HG02885 (cell line): ENCODE measurements around the gene PIP5K1B.
"Not testable (repeated sequence)": the region's sequence is repeated elsewhere in the genome, so short reads cannot be mapped to it uniquely, and the experiment has no call there.

Experiments used
- ATAC-seq: cut with Tn5 transposase; IDR thresholded peaks from one replicate; pipeline ENCODE4 v1.9.1; 2021; ENCODE audit warnings: mild to moderate bottlenecking; ENCODE audit not compliant: unreplicated experiment, poor library complexity

The PIP5K1B gene

DNA sequence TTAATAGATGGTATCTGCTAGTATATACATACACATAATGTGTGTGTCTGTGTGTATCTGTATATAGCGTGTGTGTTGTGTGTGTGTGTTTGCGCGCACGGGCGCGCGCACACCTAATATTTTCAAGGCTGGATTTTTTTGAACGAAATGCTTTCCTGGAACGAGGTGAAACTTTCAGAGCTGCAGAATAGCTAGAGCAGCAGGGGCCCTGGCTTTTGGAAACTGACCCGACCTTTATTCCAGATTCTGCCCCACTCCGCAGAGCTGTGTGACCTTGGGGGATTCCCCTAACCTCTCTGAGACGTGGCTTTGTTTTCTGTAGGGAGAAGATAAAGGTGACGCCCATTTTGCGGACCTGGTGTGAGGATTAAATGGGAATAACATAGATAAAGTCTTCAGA lies 331.3 kb downstream of the PIP5K1B start:
- peak; percentile 29 for ATAC-seq

DNA sequence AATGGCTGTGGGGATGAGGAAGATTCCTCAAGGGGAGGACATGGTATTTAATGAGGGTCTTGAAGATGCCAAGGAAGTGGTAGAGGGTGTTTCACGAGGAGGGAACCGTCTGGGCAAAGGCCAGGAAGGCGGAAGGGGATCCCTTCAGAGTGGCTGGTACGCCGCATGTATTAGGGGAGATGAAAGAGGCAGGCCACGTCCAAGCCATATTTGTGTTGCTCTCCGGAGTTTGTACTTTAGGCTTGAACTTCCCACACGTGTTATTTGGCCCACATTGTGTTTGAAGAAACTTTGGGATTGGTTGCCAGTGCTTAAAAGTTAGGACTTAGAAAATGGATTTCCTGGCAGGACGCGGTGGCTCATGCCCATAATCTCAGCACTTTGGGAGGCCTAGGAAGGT lies 331.8 kb downstream of the PIP5K1B start:
- no peak for ATAC-seq

DNA sequence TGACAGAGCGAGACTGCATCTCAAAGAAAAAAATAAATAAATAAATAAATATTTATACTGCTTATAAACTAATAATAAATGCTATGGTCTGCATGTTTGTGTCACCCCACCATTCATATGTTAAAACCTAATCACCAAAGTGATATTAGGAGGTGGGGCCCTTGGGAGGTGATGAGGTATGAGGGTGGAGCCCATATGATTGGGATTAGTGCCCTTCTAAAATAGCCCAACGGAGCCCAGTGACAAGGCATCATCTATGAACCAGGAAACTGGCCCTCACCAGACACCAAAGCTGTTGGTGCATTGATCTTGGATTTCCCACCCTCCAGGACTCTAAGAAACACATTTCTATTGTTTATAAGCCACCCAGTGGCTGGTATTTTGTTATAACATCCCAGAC lies 335.6 kb downstream of the PIP5K1B start:
- no peak for ATAC-seq

DNA sequence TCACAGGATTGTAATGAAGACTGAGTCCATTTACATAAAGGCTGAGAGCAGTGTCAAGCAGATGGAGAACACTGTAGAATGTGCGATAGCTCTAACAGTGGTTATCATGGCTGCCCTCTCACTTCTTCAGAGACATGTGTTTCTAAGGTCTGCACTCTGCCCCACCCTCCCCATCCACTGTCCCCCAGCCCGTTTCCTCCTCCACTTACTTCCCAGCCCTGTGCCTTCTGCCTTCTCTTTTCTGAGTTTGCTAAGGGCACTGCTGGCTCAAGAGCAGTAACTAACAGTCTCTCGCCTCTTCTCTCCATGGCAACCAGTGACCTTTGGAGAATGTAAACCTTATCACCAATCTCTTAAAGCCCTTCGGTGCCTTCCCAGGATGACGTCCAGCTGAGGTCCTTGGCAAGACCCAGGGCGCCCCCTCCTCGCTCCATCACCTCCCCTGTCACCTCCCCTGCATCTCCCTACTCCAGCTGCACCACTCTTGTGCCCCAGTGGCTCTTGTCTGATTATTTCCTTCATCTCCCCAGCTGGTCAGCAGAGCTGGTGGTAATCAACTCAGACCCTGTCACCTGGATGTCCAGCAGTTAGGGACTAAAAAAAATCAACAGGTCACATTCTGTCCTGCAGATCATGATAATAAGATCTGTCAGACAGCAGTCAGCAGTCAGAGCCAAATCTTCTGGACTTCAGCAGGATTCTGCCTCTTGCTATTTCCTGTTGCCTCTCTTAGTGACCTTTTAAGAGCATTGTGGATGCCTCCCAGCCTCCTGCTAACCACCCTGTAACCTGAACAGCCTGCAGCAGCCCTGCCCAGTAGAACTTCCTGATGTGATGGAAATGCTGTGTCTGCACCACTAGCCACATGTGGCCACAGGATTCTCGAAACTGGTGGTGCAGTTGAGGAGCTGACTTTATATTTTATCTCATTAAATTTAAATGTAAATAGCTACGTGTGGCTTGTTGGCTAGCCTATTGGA lies 339.5 kb downstream of the PIP5K1B start:
- no peak for ATAC-seq

DNA sequence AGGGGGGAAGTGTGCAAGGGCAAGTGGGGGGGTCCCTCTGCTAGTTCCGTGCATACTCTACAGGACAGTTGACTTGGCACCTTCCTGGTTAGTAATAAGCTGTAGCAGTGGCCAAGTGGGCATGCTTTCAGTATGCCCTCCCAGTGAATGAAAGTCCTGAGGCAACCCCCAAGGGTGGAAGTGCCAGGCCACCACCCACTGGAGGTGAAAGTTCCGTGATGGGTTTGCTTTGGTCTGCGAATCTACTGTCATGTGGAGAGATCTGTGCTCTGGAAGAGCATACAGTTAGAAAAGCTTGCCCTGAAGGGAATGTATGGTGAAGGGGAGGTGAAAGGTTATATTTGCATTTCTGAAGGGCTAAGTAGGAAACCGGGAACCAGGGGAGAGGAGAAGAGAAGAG lies 340.8 kb downstream of the PIP5K1B start:
- no peak for ATAC-seq

DNA sequence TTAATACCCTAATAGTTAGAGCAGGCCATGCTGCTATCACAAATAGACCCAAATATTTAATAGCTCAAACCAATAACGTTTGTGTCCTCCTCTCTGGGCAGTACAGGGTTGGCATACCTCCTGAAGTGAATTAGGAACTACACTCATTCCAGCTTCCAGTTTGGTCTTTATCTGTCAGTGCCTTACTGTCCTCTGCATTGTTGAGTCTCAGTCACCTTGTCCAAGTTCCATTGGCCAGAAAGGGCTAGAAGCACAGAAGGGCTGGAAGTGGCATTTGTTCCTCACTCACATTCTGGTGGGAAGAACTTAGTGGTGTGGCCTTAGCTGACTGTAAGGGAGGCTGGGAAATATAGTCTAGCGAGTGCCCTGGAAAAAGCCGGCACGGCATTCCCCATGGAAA lies 341.7 kb downstream of the PIP5K1B start:
- no peak for ATAC-seq

DNA sequence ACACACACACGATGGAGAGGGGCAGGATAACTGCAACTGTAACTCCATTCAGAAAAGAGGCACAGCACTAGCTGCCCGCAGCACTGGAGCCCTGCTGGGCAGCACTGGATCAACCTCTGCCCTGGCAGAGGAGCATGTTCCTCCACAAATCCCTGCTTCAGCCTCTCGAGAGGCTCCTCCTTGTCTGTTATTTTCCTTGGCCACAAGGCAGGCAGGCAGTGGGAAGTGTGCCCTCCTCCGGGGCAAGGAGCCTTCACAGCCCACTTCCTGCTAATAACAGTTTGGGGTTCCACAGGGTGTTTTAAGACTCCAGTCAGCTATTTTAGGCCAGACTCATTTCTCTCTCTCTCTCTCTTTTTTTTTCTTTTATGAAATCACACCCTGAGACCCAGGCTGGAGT lies 342.3 kb downstream of the PIP5K1B start:
- ATAC-seq = no peak

DNA sequence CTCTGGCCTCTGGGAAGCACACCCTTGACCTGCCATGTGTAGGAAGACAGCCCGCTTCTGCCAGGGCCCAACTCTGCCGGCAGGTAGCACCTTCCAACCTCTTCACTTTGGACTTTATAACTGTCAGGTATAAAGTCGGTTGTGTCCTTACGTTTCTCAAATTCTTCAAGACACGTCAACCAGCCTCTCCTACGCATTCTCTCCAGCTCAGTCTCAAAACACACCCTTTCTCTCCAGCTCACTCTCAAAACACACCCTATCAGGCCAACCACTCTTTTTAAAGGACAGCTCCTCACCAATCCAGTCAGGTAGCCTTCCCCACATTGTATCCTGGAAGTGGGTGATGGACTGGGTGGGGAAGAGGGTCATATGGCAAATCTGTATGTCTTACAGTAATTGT lies 344.1 kb downstream of the PIP5K1B start:
- ATAC-seq = no peak

DNA sequence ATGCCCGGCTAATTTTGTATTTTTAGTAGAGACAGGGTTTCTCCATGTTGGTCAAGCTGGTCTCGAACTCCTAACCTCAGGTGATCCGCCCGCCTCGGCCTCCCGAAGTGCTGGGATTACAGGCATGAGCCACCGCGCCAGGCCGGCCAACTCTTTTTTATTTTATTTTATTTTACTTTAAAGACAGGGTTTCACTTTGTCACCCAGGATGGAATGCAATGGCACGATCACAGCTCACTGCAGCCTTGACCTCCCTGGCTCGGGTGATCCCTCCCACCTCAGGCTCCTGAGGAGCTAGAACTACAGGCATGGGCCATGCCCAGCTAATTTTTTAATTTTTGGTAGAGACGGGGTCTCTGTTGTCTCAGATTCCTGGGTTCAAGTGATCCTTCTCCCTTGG lies 345.9 kb downstream of the PIP5K1B start:
- ATAC-seq = not testable (repeated sequence)

DNA sequence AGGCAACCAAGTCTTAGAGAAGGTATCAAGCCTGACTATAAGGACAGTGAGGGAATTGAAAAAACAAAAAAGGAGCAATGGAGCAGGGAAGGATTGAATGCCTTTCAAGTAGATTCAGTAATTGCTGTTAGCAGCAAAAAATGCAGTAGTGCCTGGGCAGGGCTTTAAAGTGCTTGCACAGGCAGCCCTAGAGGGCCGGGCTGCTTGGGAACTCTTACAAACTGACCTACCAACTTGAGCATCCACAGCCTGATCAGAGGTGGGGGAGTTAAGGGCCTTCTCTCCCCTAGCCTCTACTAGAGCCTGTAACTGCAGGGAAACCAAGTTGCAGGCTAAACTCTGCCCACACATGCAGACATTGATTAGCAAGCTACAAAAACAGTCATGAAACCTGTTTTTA lies 349.9 kb downstream of the PIP5K1B start:
- ATAC-seq = no peak

DNA sequence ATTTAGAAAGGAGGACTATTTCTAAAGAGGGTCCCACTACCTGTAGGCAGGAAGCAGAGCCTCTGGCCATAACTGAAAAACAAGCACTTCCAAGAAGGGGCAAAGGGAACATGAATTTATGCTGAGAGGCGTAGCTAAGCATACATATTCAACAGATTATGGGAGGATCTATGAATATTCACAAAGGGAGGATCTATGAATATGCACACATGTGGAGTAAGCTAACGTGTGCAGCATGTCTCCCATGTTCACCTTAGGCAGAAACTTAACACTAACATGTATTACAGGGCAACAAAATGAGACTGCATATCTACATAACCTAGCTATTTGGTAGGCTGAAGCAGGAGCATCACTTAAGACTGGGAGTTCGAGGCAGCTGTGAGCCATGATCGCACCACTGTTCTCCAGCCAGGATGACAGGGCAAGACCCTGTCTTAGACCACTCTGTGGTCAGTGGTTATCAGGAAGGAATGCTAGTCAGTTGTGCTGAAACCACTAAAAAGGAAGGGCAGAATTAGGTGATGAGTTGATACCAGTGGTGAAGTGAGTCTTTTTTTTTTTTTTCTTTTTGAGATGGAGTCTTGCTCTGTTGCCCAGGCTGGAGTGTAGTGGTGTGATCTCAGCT lies 351.3 kb downstream of the PIP5K1B start:
- ATAC-seq = no peak

DNA sequence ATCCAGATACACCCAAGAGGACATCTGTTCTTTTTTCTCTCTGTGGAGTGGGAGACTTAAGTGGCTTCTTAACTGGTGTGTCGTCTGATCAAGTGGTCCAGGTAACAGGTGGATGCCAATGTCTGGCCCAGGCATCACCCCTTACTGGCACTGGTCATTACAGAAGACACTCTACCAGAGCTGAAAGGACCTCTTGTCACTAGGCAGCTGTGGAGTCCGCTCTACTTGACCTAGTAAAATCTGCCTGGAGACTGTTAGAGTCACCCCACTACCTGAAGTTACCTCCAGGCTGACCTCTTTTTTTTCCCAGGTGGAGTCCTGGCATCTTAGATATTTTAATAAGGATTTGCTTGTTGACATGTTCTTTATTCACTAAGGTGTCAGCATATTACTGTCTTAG lies 353.1 kb downstream of the PIP5K1B start:
- ATAC-seq = no peak
